Adrenal gland (tissue), 12 donors: Measurements from ENCODE around the gene RUFY1. TPM values are rescaled to one million over a fixed set of nuclear protein-coding genes. Genes with fewer than 3 reads are reported as not detected.
"Not testable (repeated sequence)": the region's sequence is repeated elsewhere in the genome, so short reads cannot be mapped to it uniquely, and the experiment has no call there.

Experiments used
- DNase-seq, 7 donors: peaks; one replicate each; pipeline ENCODE4 v3.0.0-alpha.2; 2019 to 2020
- H3K27ac ChIP-seq, 5 donors: fragments of 200-600 bp; sonication (generic) in 4 of 5; 1 replicate in 3 of 5; 2 replicates in 2 of 5; pipeline versions ENCODE4 v1.5.1 to v1.8.0; 2016 to 2020; ENCODE audit warnings: mild to moderate bottlenecking in 1 of 5
- H3K27me3 ChIP-seq: fragments of 200-600 bp; 2 replicates; pipeline ENCODE4 v1.8.0; 2021
- H3K36me3 ChIP-seq, 2 donors: fragments of 200-600 bp; replicated peaks in 1 of 2; 1 replicate in 1 of 2; 2 replicates in 1 of 2; pipeline versions ENCODE4 v1.5.1 to v1.8.0; 2018 to 2022
- H3K4me1 ChIP-seq, 2 donors: fragments of 200-600 bp; replicated peaks in 1 of 2; 1 replicate in 1 of 2; 2 replicates in 1 of 2; pipeline versions ENCODE4 v1.5.1 to v1.8.0; 2018 to 2021
- H3K4me3 ChIP-seq, 4 donors: fragments of 200-600 bp; sonication (generic) in 3 of 4; one replicate each; pipeline ENCODE4 v1.5.1; 2016 to 2018
- H3K9me3 ChIP-seq, 3 donors: fragments of 200-600 bp; sonication (generic) in 1 of 3; replicated peaks in 1 of 3; 1 replicate in 2 of 3; 2 replicates in 1 of 3; pipeline versions ENCODE4 v1.5.1 to v1.8.0; 2016 to 2021
- CTCF ChIP-seq, 6 experiments: fragments of 450-650 bp in 4 of 6; fragments of 200-600 bp in 2 of 6; sonication (generic) in 1 of 6; IDR thresholded peaks; 1 replicate in 5 of 6; 2 replicates in 1 of 6; pipeline versions ENCODE4 v1.5.1 to v1.8.0; 2016 to 2021; ENCODE audit warnings: antibody characterized with exemption in 6 of 6, mild to moderate bottlenecking in 2 of 6, moderate library complexity in 1 of 6
- POLR2A ChIP-seq, 2 donors: fragments of 450-650 bp; IDR thresholded peaks; one replicate each; pipeline ENCODE4 v1.6.1; 2017; ENCODE audit warnings: antibody characterized with exemption in 2 of 2, mild to moderate bottlenecking in 2 of 2, moderate library complexity in 1 of 2
- WGBS, 4 donors: extraction: QIAGEN DNeasy Blood & Tissue Kit in 2 of 4; methylation state at CpG; one replicate each; pipeline versions ENCODE4 v1.1.5 to v1.1.7; 2013 to 2017; 5-methylcytosine and 5-hydroxymethylcytosine counted together
- intact Hi-C, 2 donors: fragments of 100-400 bp; cut with DNase I; formaldehyde crosslinking; loops; one replicate each; pipeline versions ENCODE4 v1.14.1 to v1.15.0; 2022 to 2023
- polyA plus RNA-seq, 3 donors: library from polyadenylated mRNA; stranded (reverse); fragments of 200-250 nt in 2 of 3; fragments of 350-450 nt in 1 of 3; fragmentation: Illumina TruSeq in 1 of 3; extraction: RNeasy Lipid Tissue Mini Kit (QIAGEN cat#74804) in 1 of 3; gene quantifications; one replicate each; pipeline ENCODE4 v1.2.3, GENCODE V29; 2013 to 2014
- total RNA-seq, 9 donors: library from RNA; depleted of rRNA in 4 of 9; stranded (reverse); fragments of >200 nt in 4 of 9; fragments of 120-200 nt in 1 of 9; fragmentation: NEBNext Ultra II Directional in 1 of 9; extraction: Animal tissue kit (Norgen Biotek cat#: 25700) in 1 of 9; gene quantifications; one replicate each; pipeline versions ENCODE4 v1.1.0 to v1.2.4, GENCODE V29; 2013 to 2023
- donor health status: healthy with polysubstance abuse.
- donor health status: Bipolar disorder and iron deficiency.
- donor health status: DM: yes; HTN: yes; CAD: no.
- donor health status: DM: no; HTN: no; CAD: no.
- donor health status: DM: no; HTN: no; CAD: no.
- donor health status: DM: yes; HTN: yes; CAD: no.

RUFY1 gene
- total and polyA plus RNA-seq, 12 donors: 43.7 to 83.9 (median 56.7) TPM

DNA sequence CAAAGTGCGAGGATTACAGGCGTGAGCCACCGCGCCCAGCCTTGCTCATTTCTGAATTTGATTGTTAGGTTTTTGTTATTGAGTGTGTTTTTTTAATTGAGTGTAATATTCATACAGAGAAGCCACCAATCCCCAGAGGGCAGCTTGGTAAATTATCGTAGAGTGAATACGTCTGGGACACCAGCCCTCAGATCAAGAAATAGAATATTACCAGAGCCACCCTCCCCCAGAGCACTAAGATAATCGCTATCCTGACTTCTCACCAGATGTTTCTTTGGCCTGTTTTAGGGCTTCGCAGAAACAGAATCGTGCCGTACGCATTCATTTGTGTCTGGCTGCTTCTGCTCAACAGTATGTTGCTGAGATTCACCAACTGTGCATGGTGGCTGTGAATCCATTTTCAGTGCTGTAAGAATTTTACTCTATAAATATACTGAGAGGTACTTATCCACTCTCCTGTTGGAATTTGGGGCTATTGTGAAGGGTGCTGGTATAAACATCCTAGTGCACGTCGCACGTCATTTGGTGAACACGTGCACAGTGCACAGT, 37.8 kb upstream of the RUFY1 start:
- no peak overlapping the region for H3K4me3 ChIP-seq
- TF ChIP-seq CTCF (IDR thresholded peaks at IDR 0.05) (no peak), POLR2A (IDR thresholded peaks at IDR 0.05) (no peak)
- H3K9me3 ChIP-seq: no peaks in the 10 kb centered on the region
- H3K27me3 ChIP-seq: no peaks in the 10 kb centered on the region
- no peaks in the 10 kb centered on the region for H3K4me1 ChIP-seq
- H3K27ac ChIP-seq: no peak overlapping the region
- intact Hi-C loops: no loop called here
- DNase-seq: no peak
- 88 to 97% (median 90%) methylated on average over 15 of the region's 15 CpGs for WGBS, 4 donors
- H3K36me3 ChIP-seq: no peaks in the 10 kb centered on the region

DNA sequence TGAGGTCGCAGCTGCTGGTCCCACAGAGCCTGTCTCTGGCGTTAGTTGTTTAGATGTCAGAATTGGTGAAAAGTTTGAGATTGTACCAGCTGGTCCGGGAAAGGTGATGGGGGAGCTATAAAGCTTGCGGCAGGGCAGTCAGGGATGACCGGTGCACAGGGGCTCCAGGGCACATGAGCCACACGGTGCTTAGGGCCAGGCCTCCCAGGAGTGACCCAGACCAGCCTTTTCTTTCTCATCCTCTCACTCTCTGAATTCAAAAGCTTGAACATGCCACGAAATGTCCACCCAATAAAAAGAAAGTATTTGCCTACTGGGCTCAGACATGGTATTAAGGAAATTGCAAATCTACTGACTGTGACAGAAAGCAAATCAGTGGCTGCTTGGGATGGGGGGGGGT, 34.9 kb upstream of the RUFY1 start:
- H3K36me3 ChIP-seq, H3K27ac ChIP-seq, intact Hi-C loops, H3K4me3 ChIP-seq, H3K9me3 ChIP-seq, H3K27me3 ChIP-seq, DNase-seq, H3K4me1 ChIP-seq: not testable (repeated sequence)
- WGBS, 4 donors: 65 to 68% (median 67%) methylated on average over 5 to 7 of the region's 7 CpGs

DNA sequence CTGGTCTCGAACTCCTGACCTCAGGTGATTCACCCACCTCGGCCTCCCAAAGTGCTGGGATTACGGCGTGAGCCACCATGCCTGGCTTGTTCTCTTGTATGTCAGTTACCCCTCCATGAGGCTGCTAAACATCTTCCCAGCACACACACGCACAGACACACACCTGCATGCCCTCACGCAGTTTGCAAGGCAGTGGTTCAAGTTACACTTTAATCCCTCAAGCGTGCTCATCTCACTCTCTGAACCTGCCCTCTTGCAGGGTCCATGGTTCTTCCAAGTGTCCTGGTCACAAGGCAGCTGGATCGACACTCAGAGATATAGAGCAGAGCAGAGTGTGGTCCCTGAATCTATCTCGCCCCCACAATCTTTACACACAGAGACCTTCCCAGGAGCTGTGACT, 34.1 kb upstream of the RUFY1 start:
- Histone ChIP-seq H3K9me3 (no peaks in the 10 kb centered on the region), H3K36me3 (no peaks in the 10 kb centered on the region), H3K4me3 (no peak overlapping the region), H3K27me3 (no peaks in the 10 kb centered on the region), H3K27ac (no peak overlapping the region), H3K4me1 (no peaks in the 10 kb centered on the region)
- no peak for DNase-seq
- intact Hi-C loops: no loop called here
- WGBS, 4 donors: 67 to 76% (median 72%) methylated on average over 8 to 9 of the region's 9 CpGs
- TF ChIP-seq CTCF (IDR thresholded peaks at IDR 0.05) (no peak), POLR2A (IDR thresholded peaks at IDR 0.05) (no peak)

GRCh38 chr5:179517746-179518145, 32.6 kb upstream of the RUFY1 start:
- H3K4me3 ChIP-seq, H3K27me3 ChIP-seq, intact Hi-C loops, H3K4me1 ChIP-seq, H3K27ac ChIP-seq, DNase-seq, H3K36me3 ChIP-seq, H3K9me3 ChIP-seq: not testable (repeated sequence)
- WGBS, 4 donors: 63 to 77% (median 75%) methylated on average over 2 to 5 of the region's 7 CpGs

GRCh38 chr5:179518369-179518768, 32.0 kb upstream of the RUFY1 start:
- H3K27ac ChIP-seq, H3K27me3 ChIP-seq, intact Hi-C loops, DNase-seq, H3K9me3 ChIP-seq, H3K4me1 ChIP-seq, H3K36me3 ChIP-seq, H3K4me3 ChIP-seq: not testable (repeated sequence)
- WGBS, 4 donors: 56 to 71% (median 67%) methylated on average over 6 to 15 of the region's 17 CpGs

DNA sequence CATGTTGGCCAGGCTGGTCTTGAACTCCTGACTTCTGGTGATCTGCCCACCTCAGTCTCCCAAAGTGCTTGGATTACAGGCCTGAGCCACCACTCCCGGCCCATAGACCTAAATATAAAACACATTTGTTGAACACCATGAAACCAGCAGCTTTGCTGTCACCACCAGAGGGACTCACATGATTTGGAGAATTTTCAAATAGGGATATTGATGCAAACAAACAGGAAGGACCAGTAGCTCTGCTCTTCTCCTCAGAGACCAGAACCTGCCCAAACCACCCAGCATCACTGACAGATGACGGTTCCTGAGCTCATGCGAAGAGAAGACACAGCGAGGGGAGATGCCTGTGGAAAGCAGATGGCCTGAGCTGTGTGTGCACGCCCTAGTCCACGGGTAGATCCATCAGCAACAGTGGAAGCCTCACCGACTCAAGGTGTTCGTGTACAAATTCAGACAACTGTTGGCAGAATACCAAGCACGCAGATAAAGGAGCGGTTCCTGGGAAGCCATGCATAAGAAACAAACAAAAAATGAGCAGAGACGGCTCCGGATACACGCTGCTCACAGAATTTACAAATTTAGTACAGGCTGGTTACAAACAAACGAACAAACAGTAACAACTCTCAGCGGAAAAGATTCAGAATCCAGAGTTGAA, 30.8 kb upstream of the RUFY1 start:
- intact Hi-C loops, H3K9me3 ChIP-seq, H3K4me1 ChIP-seq, H3K4me3 ChIP-seq, H3K27ac ChIP-seq, H3K27me3 ChIP-seq, H3K36me3 ChIP-seq, DNase-seq: not testable (repeated sequence)
- 78 to 89% (median 87%) methylated on average over 14 to 15 of the region's 15 CpGs for WGBS, 4 donors

- H3K27ac ChIP-seq, H3K27me3 ChIP-seq, H3K4me3 ChIP-seq, H3K4me1 ChIP-seq, H3K9me3 ChIP-seq, intact Hi-C loops, H3K36me3 ChIP-seq, DNase-seq: not testable (repeated sequence)
- 75 to 87% (median 85%) methylated on average over 4 to 5 of the region's 5 CpGs for WGBS, 4 donors
Measured at GRCh38 chr5:179522107-179522506, 28.2 kb upstream of the RUFY1 start.
